ENCODE results near the gene HIVEP2.
A peak's percentile ranks its signal among the peaks of the same experiment; 100 is the strongest.

GRCh38 chr6:142846883-142847287, 98.1 kb downstream of the HIVEP2 start:
- TF ChIP-seq POLR2AphosphoS5 (IDR thresholded peaks at IDR 0.05; ENCODE audit: insufficient read depth, low read depth, low read length) (peak; percentile 58), GATA2 (IDR thresholded peaks at IDR 0.05; ENCODE audit: insufficient read depth, insufficient read length, low read depth, low read length) (peak; percentile 23), EZH2 (IDR thresholded peaks at IDR 0.05; ENCODE audit: borderline replicate concordance, low read depth, low read length, severe bottlenecking) (no peak), POLR2A (IDR thresholded peaks at IDR 0.05; ENCODE audit: low read depth, low read length) (no peak), MYC (IDR thresholded peaks at IDR 0.05; ENCODE audit: low read depth, low read length) (no peak), MAX (IDR thresholded peaks at IDR 0.05; ENCODE audit: insufficient read depth, insufficient read length) (no peak)
- TF ChIP-seq, protein P1, sequence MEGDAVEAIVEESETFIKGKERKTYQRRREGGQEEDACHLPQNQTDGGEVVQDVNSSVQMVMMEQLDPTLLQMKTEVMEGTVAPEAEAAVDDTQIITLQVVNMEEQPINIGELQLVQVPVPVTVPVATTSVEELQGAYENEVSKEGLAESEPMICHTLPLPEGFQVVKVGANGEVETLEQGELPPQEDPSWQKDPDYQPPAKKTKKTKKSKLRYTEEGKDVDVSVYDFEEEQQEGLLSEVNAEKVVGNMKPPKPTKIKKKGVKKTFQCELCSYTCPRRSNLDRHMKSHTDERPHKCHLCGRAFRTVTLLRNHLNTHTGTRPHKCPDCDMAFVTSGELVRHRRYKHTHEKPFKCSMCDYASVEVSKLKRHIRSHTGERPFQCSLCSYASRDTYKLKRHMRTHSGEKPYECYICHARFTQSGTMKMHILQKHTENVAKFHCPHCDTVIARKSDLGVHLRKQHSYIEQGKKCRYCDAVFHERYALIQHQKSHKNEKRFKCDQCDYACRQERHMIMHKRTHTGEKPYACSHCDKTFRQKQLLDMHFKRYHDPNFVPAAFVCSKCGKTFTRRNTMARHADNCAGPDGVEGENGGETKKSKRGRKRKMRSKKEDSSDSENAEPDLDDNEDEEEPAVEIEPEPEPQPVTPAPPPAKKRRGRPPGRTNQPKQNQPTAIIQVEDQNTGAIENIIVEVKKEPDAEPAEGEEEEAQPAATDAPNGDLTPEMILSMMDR (IDR thresholded peaks at IDR 0.05; ENCODE audit: extremely low read depth in 1 of 2, insufficient read depth in 1 of 2, low read depth in 1 of 2, low read length in 2 of 2) = no peak
